ENCODE data around the gene FAM168B. TPM values are rescaled to one million over a fixed set of nuclear protein-coding genes. Genes with fewer than 3 reads are reported as not detected.
A peak's percentile ranks its signal among the peaks of the same experiment; 100 is the strongest.

FAM168B gene
- total and polyA plus RNA-seq, 3 donors from 2014 or later: 76.3 to 165 (median 120) TPM

DNA sequence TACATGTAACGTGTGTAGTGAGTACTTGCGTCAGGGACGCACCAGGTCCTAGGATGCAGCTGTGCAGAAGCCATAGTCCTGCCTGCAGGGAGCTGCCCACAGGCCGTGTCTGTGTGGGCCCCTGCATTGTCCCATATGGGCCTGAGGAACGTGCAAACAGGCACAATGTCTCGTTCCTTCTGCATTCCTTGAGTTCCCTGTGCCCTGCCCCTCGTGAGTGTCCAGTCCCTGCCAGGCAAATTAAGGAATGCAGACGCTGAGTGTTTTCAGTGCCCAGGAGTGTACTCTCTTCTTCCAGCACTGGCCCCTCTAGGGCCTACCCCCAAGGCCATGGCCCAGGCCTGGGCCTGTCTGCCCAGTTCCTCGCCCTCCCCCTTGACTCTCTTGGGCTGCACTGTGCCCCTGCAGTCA, 61.8 kb downstream of the FAM168B start:
- intact Hi-C loops (cut with DNase I; ENCODE audit: low total_unique reads): no loop called here
- Histone ChIP-seq H3K27ac (no peak overlapping the region), H3K4me3 (no peak overlapping the region), H3K9me3 (no peaks in the 10 kb centered on the region), H3K4me1 (peaks cover 18% of the 10 kb centered on the region), H3K36me3 (ENCODE audit: low read depth, missing control alignments) (no peaks in the 10 kb centered on the region), H3K27me3 (no peaks in the 10 kb centered on the region)
- 90 to 91% methylated on average over 9 of the region's 9 CpGs for WGBS, 2 donors
- DNase-seq: no peak
- TF ChIP-seq, protein P1, sequence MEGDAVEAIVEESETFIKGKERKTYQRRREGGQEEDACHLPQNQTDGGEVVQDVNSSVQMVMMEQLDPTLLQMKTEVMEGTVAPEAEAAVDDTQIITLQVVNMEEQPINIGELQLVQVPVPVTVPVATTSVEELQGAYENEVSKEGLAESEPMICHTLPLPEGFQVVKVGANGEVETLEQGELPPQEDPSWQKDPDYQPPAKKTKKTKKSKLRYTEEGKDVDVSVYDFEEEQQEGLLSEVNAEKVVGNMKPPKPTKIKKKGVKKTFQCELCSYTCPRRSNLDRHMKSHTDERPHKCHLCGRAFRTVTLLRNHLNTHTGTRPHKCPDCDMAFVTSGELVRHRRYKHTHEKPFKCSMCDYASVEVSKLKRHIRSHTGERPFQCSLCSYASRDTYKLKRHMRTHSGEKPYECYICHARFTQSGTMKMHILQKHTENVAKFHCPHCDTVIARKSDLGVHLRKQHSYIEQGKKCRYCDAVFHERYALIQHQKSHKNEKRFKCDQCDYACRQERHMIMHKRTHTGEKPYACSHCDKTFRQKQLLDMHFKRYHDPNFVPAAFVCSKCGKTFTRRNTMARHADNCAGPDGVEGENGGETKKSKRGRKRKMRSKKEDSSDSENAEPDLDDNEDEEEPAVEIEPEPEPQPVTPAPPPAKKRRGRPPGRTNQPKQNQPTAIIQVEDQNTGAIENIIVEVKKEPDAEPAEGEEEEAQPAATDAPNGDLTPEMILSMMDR (IDR thresholded peaks at IDR 0.05): no peak
- no peak for TF ChIP-seq POLR2A (IDR thresholded peaks at IDR 0.05)

DNA sequence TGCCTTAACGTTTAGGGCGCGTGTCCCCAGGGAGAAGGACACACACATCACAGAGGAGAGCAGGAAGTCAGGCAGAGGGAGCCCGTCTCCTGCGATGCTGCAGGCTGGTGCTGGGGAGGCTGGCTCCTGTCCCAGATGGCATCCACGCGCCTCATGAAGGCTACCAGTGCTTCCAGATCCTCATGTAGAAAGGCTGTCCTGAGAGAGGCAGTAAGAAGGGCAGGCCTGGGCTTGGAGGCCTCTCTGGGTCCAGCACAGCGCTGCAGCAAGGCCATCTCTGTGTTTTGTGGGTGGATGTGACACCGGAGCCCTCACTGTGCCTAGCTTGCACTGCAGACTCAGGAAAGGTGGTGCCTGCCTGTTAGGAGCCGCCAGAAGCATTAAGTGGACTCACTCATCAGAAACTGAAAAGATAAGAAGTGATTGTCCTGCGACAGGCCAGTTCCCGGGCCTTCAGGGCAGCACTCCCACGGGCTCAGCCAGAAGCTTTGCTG, 62.7 kb downstream of the FAM168B start:
- TF ChIP-seq POLR2A (IDR thresholded peaks at IDR 0.05): no peak
- TF ChIP-seq, protein P1 (IDR thresholded peaks at IDR 0.05): no peak

DNA sequence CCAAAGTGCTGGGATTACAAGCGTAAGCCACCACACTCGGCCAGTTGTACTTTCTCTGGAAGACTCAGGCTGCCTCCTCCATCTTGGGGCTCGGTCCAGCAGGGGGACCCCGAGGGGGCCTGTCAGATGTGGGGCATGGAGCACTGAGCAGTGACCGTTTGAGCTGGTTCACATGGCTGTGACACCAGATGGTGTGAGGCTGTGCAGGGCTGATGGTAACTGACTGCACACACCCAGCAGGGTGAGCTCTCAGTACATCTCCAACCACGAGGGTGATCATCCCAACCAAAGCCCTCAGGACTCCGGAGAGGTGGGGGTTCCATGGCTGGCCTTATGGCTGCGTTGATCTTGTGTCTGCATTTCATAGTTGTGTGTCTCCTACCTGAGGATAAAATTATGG, 63.4 kb downstream of the FAM168B start:
- H3K4me3 ChIP-seq: no peak overlapping the region
- H3K36me3 ChIP-seq (ENCODE audit: low read depth, missing control alignments): no peaks in the 10 kb centered on the region
- peaks cover 9% of the 10 kb centered on the region for H3K4me1 ChIP-seq
- 80 to 85% methylated on average over 7 to 8 of the region's 8 CpGs for WGBS, 2 donors
- intact Hi-C loops (cut with DNase I; ENCODE audit: low total_unique reads): no loop called here
- no peak for TF ChIP-seq POLR2A (IDR thresholded peaks at IDR 0.05)
- TF ChIP-seq, protein P1 (IDR thresholded peaks at IDR 0.05): no peak
- DNase-seq: no peak
- no peaks in the 10 kb centered on the region for H3K27me3 ChIP-seq
- H3K27ac ChIP-seq: no peak overlapping the region
- H3K9me3 ChIP-seq: no peaks in the 10 kb centered on the region

More for the DNA sequence above, 62.7 kb downstream of the FAM168B start:
- H3K4me1 ChIP-seq: peaks cover 12% of the 10 kb centered on the region
- no peak overlapping the region for H3K27ac ChIP-seq
- intact Hi-C loops (cut with DNase I; ENCODE audit: low total_unique reads): no loop called here
- no peaks in the 10 kb centered on the region for H3K36me3 ChIP-seq (ENCODE audit: low read depth, missing control alignments)
- H3K9me3 ChIP-seq: no peaks in the 10 kb centered on the region
- peak; percentile 74 for DNase-seq
- WGBS, 2 donors: 66 to 75% methylated on average over 10 to 13 of the region's 13 CpGs
- H3K4me3 ChIP-seq: no peak overlapping the region
- H3K27me3 ChIP-seq: no peaks in the 10 kb centered on the region

DNA sequence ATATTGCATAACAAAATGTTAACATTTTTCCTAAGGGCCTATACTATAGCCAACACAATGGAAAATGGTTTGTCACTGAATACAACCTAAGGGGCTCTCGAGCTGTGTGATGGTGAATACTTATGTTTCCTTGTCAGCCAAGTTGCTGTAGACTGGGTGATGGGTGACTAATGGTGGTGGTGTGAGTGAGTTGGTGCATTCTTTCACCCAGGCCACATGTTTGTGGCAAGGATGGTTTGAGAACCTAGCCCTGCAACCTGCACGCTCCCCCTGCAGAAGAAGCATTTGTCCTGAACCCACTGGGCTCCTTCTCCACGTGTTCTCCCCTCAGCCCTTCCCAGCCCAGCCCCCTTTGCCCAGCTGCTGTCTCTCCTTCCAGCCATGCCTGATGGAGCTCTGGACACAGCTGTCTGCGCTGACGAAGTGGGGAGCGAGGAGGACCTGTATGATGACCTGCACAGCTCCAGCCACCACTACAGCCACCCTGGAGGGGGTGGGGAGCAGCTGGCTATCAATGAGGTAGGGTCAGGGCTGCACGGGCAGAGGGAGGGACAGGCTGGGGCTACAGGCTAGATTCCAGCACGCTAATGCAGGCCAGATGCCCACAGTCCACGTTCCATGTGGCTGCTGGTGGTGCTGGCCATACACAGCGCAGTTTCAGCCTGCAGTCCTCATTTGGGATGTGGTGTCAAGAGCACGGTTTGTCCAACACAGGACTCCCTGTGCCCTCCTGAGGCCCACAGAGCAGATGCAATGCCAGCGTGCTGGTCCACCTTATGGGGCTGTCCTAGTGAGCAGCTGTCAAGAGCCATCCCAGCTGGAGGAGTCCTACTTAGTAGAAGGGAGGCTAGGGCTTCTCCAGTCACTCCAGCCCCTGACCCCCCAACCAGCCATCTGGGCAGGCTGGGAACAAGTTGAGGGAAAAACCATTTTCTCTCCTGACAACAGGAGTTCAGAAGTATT, 65.4 kb downstream of the FAM168B start:
- TF ChIP-seq, protein P1 (IDR thresholded peaks at IDR 0.05): no peak
- TF ChIP-seq POLR2A (IDR thresholded peaks at IDR 0.05): no peak
- Histone ChIP-seq H3K27ac (no peak overlapping the region), H3K27me3 (no peaks in the 10 kb centered on the region), H3K9me3 (no peaks in the 10 kb centered on the region), H3K36me3 (ENCODE audit: low read depth, missing control alignments) (no peaks in the 10 kb centered on the region), H3K4me1 (peaks cover 3% of the 10 kb centered on the region), H3K4me3 (no peak overlapping the region)
- no peak for DNase-seq
- WGBS, 2 donors: 86 to 97% methylated on average over 4 to 11 of the region's 12 CpGs
- intact Hi-C loops (cut with DNase I; ENCODE audit: low total_unique reads): no loop called here

Measured in testis (tissue), 3 donors.